Stimulated activated CD4-positive, alpha-beta T cell treated with anti-CD3 and anti-CD28 coated beads, Interleukin-4, amount 100 ng/mL, for 1 hour (primary cell): ENCODE data around the gene SNX15.

Experiments used
- DNase-seq: peaks from one replicate; pipeline ENCODE4 v3.0.0-alpha.2; 2020

The SNX15 gene

GRCh38 chr11:65086809-65087208 lies 59.6 kb downstream of the SNX15 start:
- no peak for DNase-seq

DNA sequence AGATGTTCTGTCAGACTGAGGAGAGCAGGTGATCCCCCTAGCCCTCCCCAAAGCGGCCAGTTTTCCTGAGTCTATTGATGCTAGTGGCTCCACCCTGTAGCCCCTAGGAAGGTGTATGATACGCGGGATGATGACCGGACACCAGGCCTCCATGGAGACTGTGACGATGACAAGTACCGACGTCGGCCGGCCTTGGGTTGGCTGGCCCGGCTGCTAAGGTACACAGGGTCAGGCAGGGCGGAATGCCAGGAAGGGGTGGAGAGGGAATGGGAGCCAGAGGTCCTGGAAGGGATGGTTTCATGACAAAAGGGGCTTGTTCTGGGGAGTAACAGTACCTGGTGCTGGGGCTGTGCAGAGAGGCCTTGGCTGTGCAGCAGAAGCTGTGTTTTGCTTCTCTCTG lies 60.0 kb downstream of the SNX15 start:
- no peak for DNase-seq

GRCh38 chr11:65087827-65088226 lies 60.6 kb downstream of the SNX15 start:
- no peak for DNase-seq

DNA sequence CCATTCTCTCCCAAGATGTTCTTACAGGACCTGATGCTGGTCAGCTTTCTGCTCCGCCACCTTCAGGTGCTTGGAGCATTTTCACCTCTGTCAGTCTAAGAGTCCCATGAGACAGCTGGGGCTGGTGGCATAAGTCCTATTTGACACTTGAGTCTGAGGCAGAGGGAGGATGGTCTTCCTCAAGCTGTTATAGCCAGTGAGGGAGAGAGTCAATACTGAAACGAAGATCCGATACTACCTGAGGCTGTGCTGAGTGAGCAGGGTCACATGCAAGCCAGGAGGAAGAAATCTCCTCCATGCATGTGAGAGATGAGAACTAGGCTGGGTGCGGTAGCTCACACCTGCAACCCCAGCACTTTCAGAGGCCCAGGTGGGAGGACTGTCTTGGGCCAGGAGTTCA lies 62.4 kb downstream of the SNX15 start:
- no peak for DNase-seq
